GM12864 (cell line): ENCODE results near the gene PHF1.

ENCODE experiments used
- DNase-seq: peaks from one replicate; pipeline ENCODE4 v3.0.0-alpha.2; 2011; ENCODE audit warnings: low read depth
- H3K4me3 ChIP-seq: 2 replicates; pipeline ENCODE4 v1.5.1; 2011; ENCODE audit warnings: mild to moderate bottlenecking, low read depth, low read length, control low read depth
- CTCF ChIP-seq: IDR thresholded peaks from 2 replicates; pipeline ENCODE4 v1.5.1; 2011; ENCODE audit warnings: low read depth, mild to moderate bottlenecking, moderate library complexity, low read length, control low read depth, inconsistent platforms; ENCODE audit errors: missing control alignments

PHF1 gene

GRCh38 chr6:33440649-33441309, 30.0 kb downstream of the PHF1 start:
- TF ChIP-seq CTCF: no peak
- H3K4me3 ChIP-seq: no peak overlapping the region
- no peak for DNase-seq

- no peak overlapping the region for H3K4me3 ChIP-seq
- no peak for TF ChIP-seq CTCF
- DNase-seq: no peak
These were observed 30.6 kb downstream of the PHF1 start for GRCh38 chr6:33441457-33441856.

GRCh38 chr6:33442283-33442682, 31.5 kb downstream of the PHF1 start:
- TF ChIP-seq CTCF: no peak
- DNase-seq: no peak

GRCh38 chr6:33443025-33443424, 32.2 kb downstream of the PHF1 start:
- no peak for DNase-seq
- TF ChIP-seq CTCF: no peak
- H3K4me3 ChIP-seq: no peak overlapping the region

More at GRCh38 chr6:33442283-33442682, 31.5 kb downstream of the PHF1 start:
- H3K4me3 ChIP-seq: no peak overlapping the region

- no peak for TF ChIP-seq CTCF
- H3K4me3 ChIP-seq: no peak overlapping the region
- no peak for DNase-seq
These were observed 33.0 kb downstream of the PHF1 start for GRCh38 chr6:33443619-33444504.

- no peak for DNase-seq
- H3K4me3 ChIP-seq: no peak overlapping the region
- no peak for TF ChIP-seq CTCF
These were observed 34.3 kb downstream of the PHF1 start for GRCh38 chr6:33445119-33445603.
